CD14-positive monocyte (primary cell): ENCODE measurements around the gene DGKB. TPM values are rescaled to one million over a fixed set of nuclear protein-coding genes. Genes with fewer than 3 reads are reported as not detected.

ENCODE experiments used
- DNase-seq, 3 donors: peaks; one replicate each; pipeline ENCODE4 v3.0.0-alpha.2; 2011 to 2022
- H2AFZ ChIP-seq: 2 replicates; pipeline ENCODE4 v1.6.0; 2012; ENCODE audit warnings: mild to moderate bottlenecking, low read depth, low read length, inconsistent platforms; ENCODE audit not compliant: insufficient read depth, poor library complexity, severe bottlenecking
- H3K27ac ChIP-seq, 2 donors: 1 replicate in 1 of 2; 2 replicates in 1 of 2; pipeline ENCODE4 v1.5.1; 2012 to 2013; ENCODE audit warnings: low read length in 2 of 2, control low read depth in 1 of 2, inconsistent platforms in 1 of 2, low read depth in 1 of 2, mild to moderate bottlenecking in 1 of 2
- H3K27me3 ChIP-seq, 2 donors: one replicate each; pipeline versions ENCODE4 v1.6.0 to v1.6.1; 2011 to 2013; ENCODE audit warnings: low read length in 2 of 2; ENCODE audit not compliant: control insufficient read depth in 2 of 2, insufficient read depth in 2 of 2
- H3K36me3 ChIP-seq, 2 donors: replicated peaks in 1 of 2; 1 replicate in 1 of 2; 2 replicates in 1 of 2; pipeline versions ENCODE4 v1.5.1 to v1.6.1; 2012 to 2013; ENCODE audit warnings: low read length in 2 of 2, control low read depth in 1 of 2, inconsistent platforms in 1 of 2, mild to moderate bottlenecking in 1 of 2; ENCODE audit not compliant: insufficient read depth in 2 of 2, control insufficient read depth in 1 of 2
- H3K4me1 ChIP-seq, 2 donors: 1 replicate in 1 of 2; 2 replicates in 1 of 2; pipeline versions ENCODE4 v1.5.1 to v1.6.1; 2012 to 2013; ENCODE audit warnings: low read length in 2 of 2, control low read depth in 1 of 2, inconsistent platforms in 1 of 2, mild to moderate bottlenecking in 1 of 2, moderate library complexity in 1 of 2; ENCODE audit not compliant: insufficient read depth in 2 of 2, control insufficient read depth in 1 of 2
- H3K4me2 ChIP-seq: replicated peaks from 2 replicates; pipeline ENCODE3; 2012; ENCODE audit warnings: low read length, moderate library complexity, mild to moderate bottlenecking; ENCODE audit not compliant: poor library complexity, severe bottlenecking; ENCODE audit errors: extremely low read depth
- H3K4me3 ChIP-seq, 3 experiments: fragments of 200-600 bp in 1 of 3; sonication (generic) in 1 of 3; replicated peaks in 1 of 3; 1 replicate in 2 of 3; 2 replicates in 1 of 3; pipeline ENCODE4 v1.5.1; 2011 to 2013; ENCODE audit warnings: low read length in 3 of 3, mild to moderate bottlenecking in 3 of 3, control low read depth in 2 of 3, low read depth in 2 of 3, inconsistent platforms in 1 of 3, moderate library complexity in 1 of 3
- H3K79me2 ChIP-seq: 2 replicates; pipeline ENCODE4 v1.6.0; 2012; ENCODE audit warnings: mild to moderate bottlenecking, control low read depth, inconsistent platforms, low read length, moderate library complexity; ENCODE audit not compliant: insufficient read depth
- H3K9ac ChIP-seq: 2 replicates; pipeline ENCODE4 v1.6.0; 2017; ENCODE audit warnings: low read length, mild to moderate bottlenecking; ENCODE audit not compliant: insufficient read depth, poor library complexity, severe bottlenecking
- H3K9me3 ChIP-seq, 2 donors: replicated peaks in 1 of 2; 1 replicate in 1 of 2; 2 replicates in 1 of 2; pipeline versions ENCODE4 v1.5.1 to v1.6.1; 2012 to 2013; ENCODE audit warnings: low read length in 2 of 2, control low read depth in 1 of 2; ENCODE audit not compliant: control insufficient read depth in 1 of 2, insufficient read depth in 1 of 2
- H4K20me1 ChIP-seq: 2 replicates; pipeline ENCODE4 v1.6.0; 2012; ENCODE audit warnings: mild to moderate bottlenecking, low read length, control low read depth, moderate library complexity; ENCODE audit not compliant: insufficient read depth
- H3K27ac Mint-ChIP-seq, 7 donors: one replicate each; pipeline ENCODE4 v1.8.0; 2020; ENCODE audit warnings: mild to moderate bottlenecking in 7 of 7, mixed read lengths in 7 of 7, moderate library complexity in 6 of 7, inconsistent platforms in 2 of 7
- H3K27me3 Mint-ChIP-seq, 3 donors: one replicate each; pipeline ENCODE4 v1.8.0; 2021 to 2022; ENCODE audit warnings: low read depth in 3 of 3, mild to moderate bottlenecking in 3 of 3, mixed read lengths in 3 of 3, moderate library complexity in 3 of 3, inconsistent platforms in 1 of 3
- H3K36me3 Mint-ChIP-seq, 2 donors: one replicate each; pipeline ENCODE4 v1.8.0; 2020; ENCODE audit warnings: mixed read lengths in 2 of 2, inconsistent platforms in 1 of 2, mild to moderate bottlenecking in 1 of 2
- H3K4me1 Mint-ChIP-seq: one replicate; pipeline ENCODE4 v1.8.0; 2020; ENCODE audit warnings: mild to moderate bottlenecking, mixed read lengths
- H3K4me3 Mint-ChIP-seq, 2 donors: one replicate each; pipeline ENCODE4 v1.8.0; 2020; ENCODE audit warnings: mild to moderate bottlenecking in 2 of 2, mixed read lengths in 2 of 2, moderate library complexity in 1 of 2
- H3K9me3 Mint-ChIP-seq, 7 donors: one replicate each; pipeline ENCODE4 v1.8.0; 2020 to 2022; ENCODE audit warnings: mixed read lengths in 7 of 7, mild to moderate bottlenecking in 6 of 7, moderate library complexity in 6 of 7, inconsistent platforms in 2 of 7
- WGBS: methylation state at CpG from one replicate; pipeline ENCODE4 v1.1.5; 2013; ENCODE audit warnings: missing lambda C conversion rate; ENCODE audit not compliant: insufficient coverage; 5-methylcytosine and 5-hydroxymethylcytosine counted together
- intact Hi-C, 2 donors: fragments of 100-400 bp; cut with micrococcal nuclease; formaldehyde crosslinking; loops; one replicate each; pipeline versions ENCODE4 v1.15.0 to v1.15.1; 2023
- polyA plus RNA-seq, 3 donors: library from polyadenylated mRNA; depleted of rRNA in 1 of 3; unstranded in 2 of 3; stranded (reverse) in 1 of 3; fragments of 300-500 nt in 2 of 3; fragments of >200 nt in 1 of 3; fragmentation: Illumina TruSeq in 2 of 3; gene quantifications; 1 replicate in 2 of 3; 2 replicates in 1 of 3; pipeline ENCODE4 v1.2.3, GENCODE V29; 2012 to 2021
- TF ChIP-seq, protein P1 (sequence below): fragments of 200-600 bp; IDR thresholded peaks from one replicate; pipeline ENCODE4 v1.8.0; 2022; ENCODE audit warnings: antibody characterized with exemption, mild to moderate bottlenecking

The DGKB gene
- polyA plus RNA-seq, 3 donors = not detected

GRCh38 chr7:14843755-14844154 is 58.8 kb downstream of the DGKB start:
- Histone ChIP-seq H3K9ac (no peak overlapping the region), H3K4me3 (no peak overlapping the region), H4K20me1 (no peaks in the 10 kb centered on the region), H3K4me1 (no peaks in the 10 kb centered on the region), H3K36me3 (no peaks in the 10 kb centered on the region), H3K79me2 (no peaks in the 10 kb centered on the region), H3K4me2 (no peak overlapping the region), H3K9me3 (peaks cover 3 to 5% of the 10 kb centered on the region in 2 donors), H2AFZ (no peak overlapping the region), H3K27me3 (no peaks in the 10 kb centered on the region), H3K27ac (no peak overlapping the region)
- no peak overlapping the region for H3K4me3 Mint-ChIP-seq
- no peak for DNase-seq
- no peaks in the 10 kb centered on the region for H3K4me1 Mint-ChIP-seq
- no peaks in the 10 kb centered on the region for H3K36me3 Mint-ChIP-seq
- peaks cover 2 to 18% (median 4%) of the 10 kb centered on the region in 7 donors for H3K9me3 Mint-ChIP-seq
- WGBS = no CpG with 5 or more reads among the region's 1 CpG
- H3K27me3 Mint-ChIP-seq = peaks cover 0 to 2% (median 0%) of the 10 kb centered on the region in 3 donors
- H3K27ac Mint-ChIP-seq = no peak overlapping the region
- intact Hi-C loops = no loop called here
- TF ChIP-seq, protein P1, sequence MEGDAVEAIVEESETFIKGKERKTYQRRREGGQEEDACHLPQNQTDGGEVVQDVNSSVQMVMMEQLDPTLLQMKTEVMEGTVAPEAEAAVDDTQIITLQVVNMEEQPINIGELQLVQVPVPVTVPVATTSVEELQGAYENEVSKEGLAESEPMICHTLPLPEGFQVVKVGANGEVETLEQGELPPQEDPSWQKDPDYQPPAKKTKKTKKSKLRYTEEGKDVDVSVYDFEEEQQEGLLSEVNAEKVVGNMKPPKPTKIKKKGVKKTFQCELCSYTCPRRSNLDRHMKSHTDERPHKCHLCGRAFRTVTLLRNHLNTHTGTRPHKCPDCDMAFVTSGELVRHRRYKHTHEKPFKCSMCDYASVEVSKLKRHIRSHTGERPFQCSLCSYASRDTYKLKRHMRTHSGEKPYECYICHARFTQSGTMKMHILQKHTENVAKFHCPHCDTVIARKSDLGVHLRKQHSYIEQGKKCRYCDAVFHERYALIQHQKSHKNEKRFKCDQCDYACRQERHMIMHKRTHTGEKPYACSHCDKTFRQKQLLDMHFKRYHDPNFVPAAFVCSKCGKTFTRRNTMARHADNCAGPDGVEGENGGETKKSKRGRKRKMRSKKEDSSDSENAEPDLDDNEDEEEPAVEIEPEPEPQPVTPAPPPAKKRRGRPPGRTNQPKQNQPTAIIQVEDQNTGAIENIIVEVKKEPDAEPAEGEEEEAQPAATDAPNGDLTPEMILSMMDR = no peak

GRCh38 chr7:14842523-14842922 is 60.0 kb downstream of the DGKB start:
- DNase-seq = no peak
- no peaks in the 10 kb centered on the region for H3K4me1 ChIP-seq
- TF ChIP-seq, protein P1 = no peak
- peaks cover 2 to 18% (median 4%) of the 10 kb centered on the region in 7 donors for H3K9me3 Mint-ChIP-seq
- intact Hi-C loops = no loop called here
- no peak overlapping the region for H3K9ac ChIP-seq
- H3K4me1 Mint-ChIP-seq = no peaks in the 10 kb centered on the region
- H3K79me2 ChIP-seq = no peaks in the 10 kb centered on the region
- H3K4me3 ChIP-seq = no peak overlapping the region
- no peak overlapping the region for H3K27ac ChIP-seq
- H3K27ac Mint-ChIP-seq = no peak overlapping the region
- no peak overlapping the region for H3K4me3 Mint-ChIP-seq
- no peaks in the 10 kb centered on the region for H3K36me3 Mint-ChIP-seq
- no peak overlapping the region for H2AFZ ChIP-seq
- peaks cover 0 to 2% (median 0%) of the 10 kb centered on the region in 3 donors for H3K27me3 Mint-ChIP-seq
- H4K20me1 ChIP-seq = no peaks in the 10 kb centered on the region
- H3K27me3 ChIP-seq = no peaks in the 10 kb centered on the region
- H3K4me2 ChIP-seq = no peak overlapping the region
- peaks cover 3 to 5% of the 10 kb centered on the region in 2 donors for H3K9me3 ChIP-seq
- H3K36me3 ChIP-seq = no peaks in the 10 kb centered on the region
